Retinal pigment epithelial cell (primary cell): ENCODE measurements around the gene RB1.

Experiments used
- DNase-seq: peaks from one replicate; pipeline ENCODE4 v3.0.0-alpha.2; 2010; ENCODE audit warnings: low read depth
- H3K4me3 ChIP-seq: 2 replicates; pipeline ENCODE4 v1.5.1; 2011; ENCODE audit warnings: mild to moderate bottlenecking, low read length, control low read depth, moderate library complexity
- CTCF ChIP-seq: conservative IDR thresholded peaks from 2 replicates; pipeline ENCODE4 v1.5.1; 2011; ENCODE audit warnings: low read depth, low read length, control low read depth, inconsistent platforms

The RB1 gene

DNA sequence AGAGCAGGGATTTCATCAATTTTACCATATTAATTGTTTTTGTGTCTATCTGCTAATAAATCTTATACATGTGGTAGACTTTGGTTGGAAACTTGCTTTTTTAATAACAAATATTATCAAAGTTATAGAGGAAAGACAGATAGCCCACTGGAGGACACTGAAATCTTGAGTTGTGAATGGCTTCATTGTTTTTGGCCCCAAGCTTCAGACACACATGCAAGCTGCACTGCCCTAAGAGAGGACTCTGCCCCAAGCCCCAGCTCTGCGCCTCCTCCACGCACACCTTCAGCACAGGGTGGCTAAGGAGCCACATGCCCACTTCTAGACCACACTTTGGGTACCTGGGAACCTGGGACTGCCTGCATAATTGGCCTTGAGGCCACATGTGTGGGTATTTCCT, 194.1 kb downstream of the RB1 start:
- TF ChIP-seq CTCF: no peak
- DNase-seq: no peak
- H3K4me3 ChIP-seq: no peak overlapping the region

GRCh38 chr13:48500652-48501197, 197.2 kb downstream of the RB1 start:
- TF ChIP-seq CTCF: no peak
- no peak overlapping the region for H3K4me3 ChIP-seq
- DNase-seq: peak; percentile 79

DNA sequence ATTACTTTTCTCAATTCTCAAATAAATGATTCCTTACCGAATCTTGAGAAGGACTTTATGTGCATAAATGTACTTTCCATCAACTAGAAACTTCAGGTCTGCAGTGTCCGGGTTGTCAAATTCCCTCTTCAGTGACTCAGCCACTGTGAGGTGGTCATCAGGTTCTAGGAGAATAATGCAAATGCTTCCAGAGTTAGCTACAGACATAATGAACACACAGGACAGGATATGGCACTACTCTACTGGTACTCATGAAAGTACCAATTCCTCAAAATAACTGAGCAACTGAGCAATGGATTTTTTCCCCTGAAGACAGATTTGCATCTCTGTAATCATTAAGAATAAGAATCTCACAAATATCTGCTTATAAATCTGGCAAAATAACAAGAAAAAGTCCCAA, 198.2 kb downstream of the RB1 start:
- no peak for TF ChIP-seq CTCF
- no peak overlapping the region for H3K4me3 ChIP-seq
- no peak for DNase-seq

DNA sequence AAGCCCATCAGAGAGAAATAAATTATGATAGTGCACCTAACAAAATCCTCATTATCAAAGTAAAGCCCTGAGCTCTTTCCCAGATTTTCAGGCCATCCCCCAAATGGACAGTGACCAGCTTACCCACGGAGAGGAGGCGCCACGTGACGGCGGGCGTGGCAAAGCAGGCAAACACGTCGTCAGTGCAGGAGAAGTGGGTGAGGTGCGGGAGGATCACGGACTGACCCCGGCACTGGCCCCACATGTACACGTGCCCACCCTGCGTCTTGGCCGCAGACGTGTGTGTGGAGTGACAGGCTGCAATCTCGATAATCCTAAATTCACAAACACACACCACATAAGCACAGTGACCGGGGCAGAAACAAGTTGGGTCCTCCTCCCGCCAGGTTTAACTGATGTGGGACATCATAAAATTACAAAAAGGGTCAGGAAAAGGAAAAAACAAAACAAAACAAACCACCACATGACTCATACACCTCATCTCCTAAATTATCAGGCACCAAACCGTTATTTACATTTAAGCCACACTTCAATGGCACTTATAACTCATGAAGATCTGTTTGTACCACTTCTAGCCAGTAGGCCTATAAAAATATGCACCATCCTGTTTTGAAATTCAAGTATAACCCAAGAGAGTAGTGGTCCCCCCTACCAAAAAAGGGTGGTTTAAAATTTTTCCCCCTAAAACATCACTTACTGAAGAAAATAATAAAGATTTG, 199.2 kb downstream of the RB1 start:
- no peak for DNase-seq
- TF ChIP-seq CTCF: no peak
- H3K4me3 ChIP-seq: no peak overlapping the region

DNA sequence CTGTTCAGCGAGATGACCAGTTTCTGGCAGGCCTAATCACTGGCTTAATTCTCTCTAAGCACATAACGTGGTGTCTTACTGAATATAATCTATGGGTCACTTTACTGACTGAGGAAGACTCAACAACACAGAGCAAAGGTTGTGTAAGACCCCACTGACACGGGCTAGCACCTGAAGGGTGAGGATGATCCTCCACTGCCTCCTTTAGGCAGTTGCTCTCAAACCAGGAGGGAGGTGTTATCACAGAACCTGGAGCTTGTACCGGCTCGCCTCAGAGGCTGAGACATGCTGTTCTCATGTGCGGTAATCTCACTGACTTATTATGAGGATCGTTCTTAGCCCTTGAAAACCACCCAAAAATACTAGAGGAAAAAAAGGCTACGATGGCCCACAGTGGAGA, 201.1 kb downstream of the RB1 start:
- TF ChIP-seq CTCF: no peak
- no peak overlapping the region for H3K4me3 ChIP-seq
- DNase-seq: no peak

DNA sequence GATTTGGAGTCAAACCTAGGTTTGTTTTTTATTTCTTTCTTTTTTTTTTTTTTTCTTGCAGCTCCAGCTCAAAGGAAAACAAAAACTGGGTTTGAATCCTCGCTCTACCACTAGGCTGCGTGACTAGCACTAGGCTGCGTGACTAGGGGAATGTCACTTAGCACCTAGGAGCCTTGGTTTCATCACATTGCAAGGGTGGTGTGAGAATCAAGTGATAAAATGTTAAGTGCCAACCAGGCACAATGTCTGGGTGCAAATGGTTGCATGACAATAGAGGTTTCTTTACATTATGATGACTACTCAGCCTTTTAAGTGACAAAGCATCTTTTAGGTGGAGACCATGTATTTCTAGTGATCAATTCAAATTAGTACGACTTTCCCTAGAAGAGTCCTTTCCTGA, 201.5 kb downstream of the RB1 start:
- no peak for DNase-seq
- H3K4me3 ChIP-seq: no peak overlapping the region
- TF ChIP-seq CTCF: no peak

DNA sequence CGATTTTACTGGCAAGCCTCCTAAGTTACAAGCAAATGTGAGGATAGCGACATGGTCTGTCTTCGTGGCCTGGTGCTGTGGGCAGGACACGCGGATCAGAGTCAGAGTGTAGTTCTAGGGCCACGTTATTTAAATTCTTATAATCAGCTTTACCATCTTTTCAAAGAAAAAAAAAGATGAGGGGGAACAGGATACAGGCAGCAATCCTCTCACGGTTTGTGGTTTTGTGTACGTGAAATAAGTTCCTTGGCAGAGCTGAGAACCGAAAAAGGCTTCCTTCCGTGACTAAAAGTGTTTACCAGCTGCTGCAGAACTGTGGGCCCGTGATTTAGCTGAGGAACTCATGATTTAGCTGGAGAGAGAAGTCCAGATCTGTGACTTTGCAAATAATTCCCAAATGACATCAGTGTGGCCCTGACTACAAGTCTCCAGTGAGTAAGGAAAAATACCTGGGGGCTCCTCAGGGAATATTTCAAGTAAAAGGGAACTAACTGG, 202.1 kb downstream of the RB1 start:
- DNase-seq: no peak
- H3K4me3 ChIP-seq: no peak overlapping the region
- TF ChIP-seq CTCF: no peak
